Left renal pelvis (tissue), 4 donors: Measurements from ENCODE around the gene PDE6H. TPM values are rescaled to one million over a fixed set of nuclear protein-coding genes. Genes with fewer than 3 reads are reported as not detected.

Experiments used
- DNase-seq, 4 donors: peaks; one replicate each; pipeline ENCODE4 v3.0.0-alpha.2; 2013; ENCODE audit warnings: low read depth in 4 of 4, low spot score in 3 of 4
- polyA plus RNA-seq, 4 donors: library from polyadenylated mRNA; unstranded; fragments of 120-200 nt; gene quantifications; one replicate each; pipeline ENCODE4 v1.2.1, GENCODE V29; 2013; ENCODE audit not compliant: insufficient read length in 4 of 4

PDE6H gene
- polyA plus RNA-seq, 4 donors = not detected

DNA sequence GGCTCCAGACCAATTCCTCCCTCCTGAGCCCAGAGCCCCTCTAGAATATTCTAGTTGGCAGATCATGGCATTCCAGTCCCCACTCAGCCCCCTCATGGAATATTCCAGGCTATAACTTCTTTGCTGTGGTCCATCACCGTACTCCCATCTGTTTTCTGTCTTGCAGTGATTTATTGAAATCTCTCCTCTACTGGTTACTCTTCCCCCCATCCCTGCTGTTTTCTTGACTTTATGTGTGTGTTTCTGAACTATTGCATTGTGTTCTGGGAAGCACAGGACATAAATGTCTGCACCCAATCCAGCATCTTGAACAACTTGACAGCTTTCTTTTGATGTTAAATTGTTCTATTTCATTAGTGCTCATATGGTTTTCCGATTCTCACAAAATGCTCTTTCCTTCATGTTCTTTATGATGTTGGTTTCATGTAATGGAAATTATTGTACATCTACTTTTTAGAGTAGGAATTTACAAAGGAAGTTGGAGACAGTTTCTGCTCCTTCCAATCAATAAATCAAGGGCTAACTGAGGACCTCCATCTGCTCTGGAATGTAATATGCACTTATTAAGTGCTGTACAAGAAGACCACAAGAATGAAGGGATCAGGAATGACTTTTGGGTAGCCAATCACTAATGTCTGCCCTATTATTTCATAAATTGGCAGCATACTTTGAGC lies 26.3 kb downstream of the PDE6H start:
- peak in 1 of 4 donors; percentile 43 for DNase-seq

DNA sequence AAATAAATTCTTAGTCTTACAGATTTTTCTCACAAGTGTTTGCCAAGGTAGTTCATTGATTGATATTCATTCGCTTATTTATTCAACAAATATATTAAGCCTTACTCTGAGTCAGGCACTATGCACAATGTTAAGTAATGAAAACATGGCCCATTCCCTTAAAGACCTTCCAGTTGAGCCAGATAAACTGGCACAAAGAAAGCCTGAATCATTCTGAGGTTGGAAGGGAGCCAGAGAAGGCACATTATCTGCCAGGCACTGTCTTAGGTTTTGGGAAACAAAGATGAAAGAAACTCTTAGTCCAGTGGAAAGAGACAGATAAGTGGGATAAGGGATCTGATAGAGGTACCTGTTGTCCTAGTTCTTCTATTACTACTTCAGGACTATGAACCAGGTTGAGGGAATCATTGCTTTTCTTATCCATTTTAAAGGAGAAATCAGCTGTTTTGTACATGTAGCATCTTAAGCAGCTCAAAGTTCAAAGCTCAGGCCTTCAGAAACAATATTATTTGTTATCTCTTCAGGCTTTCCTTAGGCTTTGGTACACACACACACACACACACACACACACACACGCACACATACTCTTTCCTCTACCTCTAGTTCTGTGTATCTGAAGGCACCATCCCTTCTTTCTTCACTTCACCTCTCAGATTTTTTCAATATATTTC lies 27.0 kb downstream of the PDE6H start:
- DNase-seq = no peak

DNA sequence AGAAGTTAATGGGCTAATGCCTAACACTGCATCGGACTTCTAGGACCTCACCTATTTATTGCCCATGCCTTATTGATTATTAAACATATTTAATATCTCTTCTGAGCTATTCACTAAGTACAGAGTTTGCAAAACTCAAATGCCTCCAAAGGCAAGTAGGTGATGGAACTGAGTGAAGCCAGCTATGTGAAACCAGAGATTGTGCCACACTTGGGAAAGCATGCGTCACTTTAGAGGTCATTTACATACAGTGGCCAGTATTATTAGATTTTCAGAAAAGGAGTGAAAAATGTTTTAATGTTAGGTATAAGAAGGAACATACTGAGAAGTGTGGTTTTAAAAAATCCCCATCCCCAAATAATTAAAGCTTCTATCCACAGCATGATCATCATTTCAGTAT lies 27.7 kb downstream of the PDE6H start:
- DNase-seq = no peak

DNA sequence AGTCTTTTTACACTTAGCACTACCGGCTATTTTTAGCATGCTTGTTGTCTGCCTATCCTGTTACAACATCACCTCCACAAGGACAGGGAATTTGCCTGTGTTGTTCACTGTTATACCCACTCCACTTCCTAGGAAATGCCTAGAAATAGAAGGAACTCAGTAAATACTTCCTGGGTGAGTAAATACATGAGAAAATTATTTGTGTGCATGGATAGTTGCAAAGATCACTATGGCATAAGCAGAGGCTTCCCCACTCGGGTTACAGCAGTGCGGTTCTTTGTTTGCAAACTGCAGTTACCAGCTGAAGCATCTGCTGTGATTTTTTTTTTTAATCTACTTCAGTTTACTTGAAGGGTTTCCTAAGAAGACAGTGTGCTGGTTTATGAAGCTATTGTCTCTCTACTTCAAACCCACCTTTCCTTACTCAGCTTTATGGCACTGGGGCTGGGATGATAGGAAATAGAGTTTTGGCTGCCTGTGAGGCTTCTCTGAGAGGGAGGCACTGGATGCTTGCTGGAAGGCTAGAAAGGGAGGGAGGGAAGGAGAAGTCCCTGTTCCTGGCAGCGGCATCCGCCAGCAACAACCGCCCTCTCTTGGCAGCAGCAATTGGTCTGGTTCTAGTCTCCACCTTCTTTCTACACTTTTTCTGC lies 29.0 kb downstream of the PDE6H start:
- DNase-seq = no peak

DNA sequence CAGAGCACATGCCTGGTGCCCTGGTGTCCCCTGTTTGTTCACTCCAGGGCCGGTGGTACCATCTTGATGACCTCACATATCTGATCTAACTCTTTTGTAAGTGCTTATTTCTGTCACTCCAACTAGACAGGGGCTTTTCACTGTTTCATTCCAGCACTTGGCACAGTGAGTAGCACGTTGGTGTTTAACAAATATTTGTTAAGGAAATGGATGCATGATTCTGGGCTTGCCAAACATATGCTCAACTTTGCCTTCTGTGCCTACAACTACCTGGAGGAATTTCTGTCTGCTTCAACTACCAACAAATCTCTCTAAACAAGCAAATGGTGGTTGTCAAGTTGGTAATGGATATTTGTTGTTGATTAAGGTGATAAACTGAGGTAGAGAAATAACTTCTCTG lies 31.6 kb downstream of the PDE6H start:
- no peak for DNase-seq

DNA sequence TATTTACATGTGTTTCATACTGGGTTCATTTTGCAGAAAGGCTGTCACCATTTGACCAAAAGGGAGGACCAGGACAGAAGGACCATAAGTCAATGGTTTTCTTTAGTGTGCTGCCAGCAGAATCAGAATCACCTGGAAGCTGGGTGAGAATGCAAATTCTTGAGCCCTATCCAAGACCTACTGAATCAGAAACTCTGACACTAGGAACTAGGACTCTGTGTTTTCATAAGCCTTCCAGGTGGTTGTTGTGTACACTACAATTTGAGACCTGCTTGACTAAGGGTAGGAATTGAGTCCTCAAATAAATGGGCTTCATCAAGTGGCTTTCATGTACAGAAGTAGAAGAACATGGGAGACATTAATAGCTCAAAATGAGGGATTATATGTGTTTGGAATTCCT lies 32.2 kb downstream of the PDE6H start:
- no peak for DNase-seq

DNA sequence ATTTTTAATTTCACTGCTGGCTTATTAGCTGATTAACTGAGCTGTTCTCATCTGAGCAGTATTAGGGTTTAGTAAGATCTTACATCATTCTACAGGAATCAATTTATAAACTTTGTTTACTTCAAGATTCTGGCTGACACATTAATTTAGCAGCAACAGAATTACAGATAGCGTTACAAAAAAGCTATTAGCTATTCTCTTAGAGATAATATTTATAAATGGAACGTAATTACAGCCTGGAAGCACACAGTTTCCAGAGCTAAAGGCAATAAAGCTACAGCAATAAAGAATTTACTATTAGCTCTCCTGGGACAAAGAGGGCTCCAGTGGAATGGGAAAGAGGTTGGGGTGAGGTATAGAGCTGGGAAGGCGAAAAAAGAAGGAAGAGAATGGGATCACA lies 34.7 kb downstream of the PDE6H start:
- no peak for DNase-seq

DNA sequence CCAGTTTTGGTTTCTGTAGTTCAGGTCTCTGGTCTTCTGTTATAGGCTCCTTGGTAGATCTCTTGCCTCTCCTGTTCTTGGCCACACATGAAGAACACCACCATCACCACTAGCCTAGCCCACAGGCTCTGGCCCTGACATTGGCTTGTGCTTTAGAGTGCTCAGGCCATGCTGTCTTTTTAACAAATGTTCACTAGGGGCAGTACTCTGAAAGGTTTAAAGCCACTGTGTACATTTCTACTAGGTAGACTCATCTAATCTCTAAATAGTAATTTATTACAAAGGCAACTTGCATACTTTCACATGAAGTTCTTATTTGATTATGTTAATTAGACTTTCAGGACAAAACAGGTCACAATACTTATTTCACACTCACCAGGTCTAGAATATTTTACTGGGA lies 38.3 kb downstream of the PDE6H start:
- no peak for DNase-seq

DNA sequence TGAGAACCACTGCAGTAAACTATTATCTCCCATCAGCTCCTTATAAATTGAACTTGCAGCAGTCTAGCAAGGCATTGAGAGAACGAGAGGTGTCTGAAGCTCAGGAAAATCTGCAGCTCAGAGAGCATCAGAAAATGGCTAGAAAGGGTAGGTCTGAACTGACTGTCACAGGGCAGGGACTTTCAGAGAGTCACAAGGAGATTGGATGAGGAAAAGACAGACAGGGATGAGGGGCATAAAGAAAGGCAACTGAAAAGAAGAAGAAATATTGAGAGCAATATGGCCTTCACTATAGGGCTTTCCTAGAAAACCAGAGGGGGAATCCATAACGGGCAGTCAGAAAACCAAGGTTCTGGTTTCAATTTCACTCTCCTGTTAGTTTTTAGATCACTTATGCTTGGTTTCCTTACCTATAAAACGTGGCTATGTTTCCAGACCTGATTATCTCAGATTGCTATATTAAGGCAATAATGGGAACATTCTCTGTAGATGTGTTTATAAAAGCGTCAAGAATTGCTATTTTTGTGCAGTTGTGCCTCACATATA lies 40.9 kb downstream of the PDE6H start:
- no peak for DNase-seq

DNA sequence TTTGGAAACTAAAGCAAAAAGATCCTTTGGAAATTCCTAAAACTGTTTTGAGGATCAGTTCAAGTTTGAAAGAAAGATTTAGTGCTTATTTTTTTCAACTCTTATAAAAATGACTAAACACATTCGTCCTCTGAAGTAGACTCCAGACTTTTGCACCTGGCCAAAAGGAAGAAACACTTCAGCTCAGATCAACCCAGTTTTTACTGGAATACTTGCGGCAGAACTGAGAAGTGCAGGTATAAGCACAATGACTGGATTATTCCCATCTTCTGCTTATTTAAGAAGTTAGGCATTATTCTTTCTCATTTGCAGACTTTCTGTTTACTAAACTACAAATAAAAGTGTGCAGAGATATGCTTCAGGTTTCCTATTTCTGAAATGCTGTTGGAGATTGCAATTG lies 41.9 kb downstream of the PDE6H start:
- no peak for DNase-seq

DNA sequence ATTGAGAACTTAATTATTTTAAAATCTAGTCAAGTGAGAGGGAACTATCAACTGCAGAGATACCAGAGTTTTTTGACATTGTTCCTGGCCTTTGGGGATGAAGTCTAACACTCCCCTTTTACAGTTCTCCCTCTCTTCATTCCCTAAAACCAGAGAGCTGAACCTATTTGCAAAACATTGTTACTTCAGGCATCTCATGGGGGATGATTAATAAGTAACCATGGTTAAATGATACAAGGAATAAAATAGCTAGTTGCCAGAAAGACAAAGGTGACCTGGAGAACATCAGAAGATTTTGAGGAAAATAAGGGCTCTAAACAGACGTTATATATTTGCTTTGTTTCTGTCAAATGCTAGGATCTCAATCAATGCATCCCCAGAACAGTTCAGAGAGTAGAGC lies 42.3 kb downstream of the PDE6H start:
- DNase-seq = no peak

DNA sequence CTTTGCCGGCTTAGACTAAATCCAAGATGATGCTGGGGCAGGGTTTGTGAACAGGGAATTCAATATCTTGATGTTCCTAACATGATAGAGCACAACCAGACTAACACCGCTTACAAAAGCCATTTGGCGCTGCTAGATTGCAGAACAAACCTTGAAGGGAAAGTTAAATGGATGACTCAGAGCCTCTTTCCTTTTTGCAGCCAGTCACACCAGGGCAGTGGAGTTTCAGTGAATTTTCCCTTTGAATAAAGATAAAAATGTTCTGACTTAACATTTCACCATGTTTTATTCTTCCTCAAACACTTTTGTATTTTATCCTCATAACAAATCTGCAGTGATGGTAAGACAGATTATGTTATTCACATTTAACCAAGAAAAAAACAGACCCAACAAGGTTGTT lies 47.3 kb downstream of the PDE6H start:
- no peak for DNase-seq

Other genes with a start within 250 kb of the PDE6H start
- gene WBP11, start 169.6 kb upstream of the PDE6H start, polyA plus RNA-seq = 100 to 1,000 TPM in 2 of 4 donors, 10 to 100 TPM in 2; 72.1 to 127 (median 105) TPM
- gene C12orf60, start 169.4 kb upstream of the PDE6H start, polyA plus RNA-seq = 1 to 10 TPM; 1.4 to 5.9 (median 5.0) TPM
- 1 to 10 TPM in 3 of 4 donors, under 1 TPM in 1; 0.23 to 3.1 (median 2.5) TPM for gene SMCO3, start 158.9 kb upstream of the PDE6H start, polyA plus RNA-seq
- gene ART4, start 129.5 kb upstream of the PDE6H start, polyA plus RNA-seq = under 1 TPM; 0.07 to 0.42 (median 0.12) TPM
- gene MGP, start 87.2 kb upstream of the PDE6H start, polyA plus RNA-seq = 100 to 1,000 TPM in 1 of 4 donors, 10 to 100 TPM in 3; 28.8 to 422 (median 81.6) TPM
- gene ERP27, start 34.5 kb upstream of the PDE6H start, polyA plus RNA-seq = 10 to 100 TPM in 3 of 4 donors, under 1 TPM in 1; 0.46 to 33.2 (median 28.2) TPM
- gene ARHGDIB, start 11.4 kb upstream of the PDE6H start, polyA plus RNA-seq = 10 to 100 TPM; 43.1 to 67.6 (median 55.7) TPM
- 10 to 100 TPM; 32.8 to 56.0 (median 38.7) TPM for gene RERG, start 248.4 kb downstream of the PDE6H start, polyA plus RNA-seq